GM12878 (cell line): ENCODE measurements around the gene STK38. TPM values are rescaled to one million over a fixed set of nuclear protein-coding genes. Genes with fewer than 3 reads are reported as not detected.
A peak's percentile ranks its signal among the peaks of the same experiment; 100 is the strongest.

Experiments used
- BCL3 ChIP-seq: IDR thresholded peaks from 2 replicates; pipeline ENCODE4 v1.6.1; 2011; ENCODE audit warnings: borderline replicate concordance, low read depth, mild to moderate bottlenecking, moderate library complexity, low read length; ENCODE audit not compliant: insufficient read depth, poor library complexity, severe bottlenecking
- BCLAF1 ChIP-seq: fragments of 450-650 bp; IDR thresholded peaks from 2 replicates; pipeline ENCODE4 v1.6.1; 2017; ENCODE audit warnings: antibody characterized with exemption, mild to moderate bottlenecking, moderate library complexity
- CBX5 ChIP-seq: sonication (generic); IDR thresholded peaks from 2 replicates; pipeline ENCODE4 v1.6.1; 2016; ENCODE audit warnings: low read depth, moderate library complexity, mild to moderate bottlenecking, inconsistent platforms
- CEBPB ChIP-seq, 2 experiments: fragments of 150-350 bp in 1 of 2; IDR thresholded peaks; 2 replicates each; pipeline ENCODE4 v1.6.1; 2012 to 2014; ENCODE audit warnings: low read depth in 2 of 2, low read length in 2 of 2, borderline replicate concordance in 1 of 2, inconsistent platforms in 1 of 2
- CHD1 ChIP-seq: IDR thresholded peaks from 2 replicates; pipeline ENCODE4 v1.6.1; 2012; ENCODE audit warnings: low read depth, low read length, improper control_type of control experiment
- CREM ChIP-seq: IDR thresholded peaks from 2 replicates; pipeline ENCODE4 v1.6.1; 2014; ENCODE audit warnings: antibody characterized with exemption, low read depth
- EZH2 ChIP-seq: IDR thresholded peaks from 2 replicates; pipeline ENCODE4 v1.6.1; 2012; ENCODE audit warnings: low read depth, mild to moderate bottlenecking, control low read depth, inconsistent platforms, low read length, borderline replicate concordance; ENCODE audit not compliant: control insufficient read depth
- FOXM1 ChIP-seq: IDR thresholded peaks from 2 replicates; pipeline ENCODE4 v1.6.1; 2012; ENCODE audit warnings: low read depth, mild to moderate bottlenecking, inconsistent platforms, low read length, moderate library complexity
- IKZF2 ChIP-seq, 2 experiments: fragments of 450-650 bp; IDR thresholded peaks; 2 replicates each; pipeline ENCODE4 v1.6.1; 2017; ENCODE audit warnings: mild to moderate bottlenecking in 2 of 2, moderate library complexity in 2 of 2
- IRF5 ChIP-seq: fragments of 450-650 bp; IDR thresholded peaks from 2 replicates; pipeline ENCODE4 v1.6.1; 2017; ENCODE audit warnings: borderline replicate concordance
- MTA2 ChIP-seq: fragments of 450-650 bp; IDR thresholded peaks from 2 replicates; pipeline ENCODE4 v1.6.1; 2016; ENCODE audit warnings: low read depth, mild to moderate bottlenecking, moderate library complexity
- MYC ChIP-seq: IDR thresholded peaks from 2 replicates; pipeline ENCODE4 v1.6.1; 2011; ENCODE audit warnings: mild to moderate bottlenecking, low read length, moderate library complexity, inconsistent platforms; ENCODE audit not compliant: insufficient read depth, insufficient replicate concordance, insufficient read length, severe bottlenecking
- NR2C2 ChIP-seq: IDR thresholded peaks from 2 replicates; pipeline ENCODE4 v1.6.1; 2011; ENCODE audit warnings: borderline replicate concordance, low read depth; ENCODE audit not compliant: control insufficient read depth, insufficient read length
- NR2F1 ChIP-seq: fragments of 450-650 bp; conservative IDR thresholded peaks from 2 replicates; pipeline ENCODE4 v1.6.1; 2017; ENCODE audit warnings: mild to moderate bottlenecking
- PBX3 ChIP-seq: IDR thresholded peaks from 2 replicates; pipeline ENCODE4 v1.6.1; 2011; ENCODE audit warnings: mild to moderate bottlenecking, low read depth, low read length, moderate library complexity; ENCODE audit not compliant: insufficient replicate concordance
- RBBP5 ChIP-seq: fragments of 200-600 bp; sonication (generic); conservative IDR thresholded peaks from 2 replicates; pipeline ENCODE4 v1.6.1; 2016
- RELB ChIP-seq: fragments of 450-650 bp; IDR thresholded peaks from 2 replicates; pipeline ENCODE4 v1.6.1; 2017; ENCODE audit warnings: low read depth, mild to moderate bottlenecking, moderate library complexity
- SRF ChIP-seq, 2 experiments: IDR thresholded peaks; 2 replicates each; pipeline ENCODE4 v1.6.1; 2011; ENCODE audit warnings: low read depth in 2 of 2, low read length in 2 of 2, mild to moderate bottlenecking in 1 of 2, moderate library complexity in 1 of 2
- SUPT20H ChIP-seq: IDR thresholded peaks from 2 replicates; pipeline ENCODE4 v1.6.1; 2011; ENCODE audit warnings: low read depth, mild to moderate bottlenecking, low read length, moderate library complexity, borderline replicate concordance; ENCODE audit not compliant: control insufficient read depth
- WRNIP1 ChIP-seq: IDR thresholded peaks from 2 replicates; pipeline ENCODE4 v1.6.1; 2011; ENCODE audit warnings: low read depth, low read length, improper control_type of control experiment, borderline replicate concordance
- YBX1 ChIP-seq: fragments of 450-650 bp; IDR thresholded peaks from 2 replicates; pipeline ENCODE4 v1.6.1; 2016; ENCODE audit warnings: antibody characterized with exemption
- polyA plus RNA-seq, 11 experiments: library from polyadenylated mRNA; depleted of rRNA in 4 of 11; unstranded in 6 of 11; stranded (reverse) in 5 of 11; fragments of >200 nt; fragmentation: Nextera tagmentation in 4 of 11; fragmentation: Illumina TruSeq in 1 of 11; extraction: Ambion mirVana in 4 of 11; extraction: Trizol in 1 of 11; gene quantifications; 1 replicate in 1 of 11; 2 replicates in 10 of 11; pipeline versions ENCODE4 v1.2.1 to v1.2.3, GENCODE V29; 2011 to 2016; ENCODE audit warnings: inconsistent platforms in 2 of 11, missing spikeins in 2 of 11, low read depth in 1 of 11
- total RNA-seq, 4 experiments: library from RNA; depleted of rRNA in 3 of 4; stranded (reverse); fragments of >200 nt in 3 of 4; fragmentation: Illumina TruSeq in 1 of 4; extraction: Trizol in 1 of 4; gene quantifications; 2 replicates each; pipeline versions ENCODE4 v1.2.1 to v1.2.3, GENCODE V29; 2013 to 2021

The STK38 gene
- total and polyA plus RNA-seq, 10 of the 15 experiments (the other 5 are each of a cell fraction or from before 2014, with no cell fraction given): 4.1 to 18.7 (median 13.6) TPM

GRCh38 chr6:36559011-36559793 lies 11.9 kb upstream of the STK38 start (continued):
- TF ChIP-seq PBX3: peak; percentile 23
- no peak for TF ChIP-seq RBBP5
- no peak for TF ChIP-seq RELB
- TF ChIP-seq YBX1: no peak
- TF ChIP-seq CHD1: no peak
- peak; percentile 27 to 48; a peak in 1 of 4 replicates for TF ChIP-seq IKZF2 (IDR thresholded peaks at IDR 0.05)
- TF ChIP-seq WRNIP1: no peak
- TF ChIP-seq NR2C2: no peak
- TF ChIP-seq EZH2: no peak
- TF ChIP-seq CREM: no peak
- TF ChIP-seq FOXM1: no peak
- no peak for TF ChIP-seq SUPT20H
- no peak for TF ChIP-seq CBX5
- no peak for TF ChIP-seq CEBPB (IDR thresholded peaks at IDR 0.05; ENCODE audit: borderline replicate concordance in 1 of 2, low read depth in 2 of 2, low read length in 2 of 2)
- no peak for TF ChIP-seq IRF5
- no peak for TF ChIP-seq SRF (IDR thresholded peaks at IDR 0.05; ENCODE audit: low read depth in 2 of 2, low read length in 2 of 2)
- peak; percentile 98 for TF ChIP-seq MTA2
- no peak for TF ChIP-seq MYC
- TF ChIP-seq BCL3: no peak
- TF ChIP-seq BCLAF1: no peak
- TF ChIP-seq NR2F1: 0 out of 2 replicates have a peak, but pooled peaks have one; percentile 22
